T-helper 2 cell treated with Interferon-gamma antibody and Interleukin-4, amounts not matched to agents 100 ng/mL and 5 ng/mL, for 36 hours (primary cell): ENCODE measurements around the gene PLXNB2. TPM values are rescaled to one million over a fixed set of nuclear protein-coding genes. Genes with fewer than 3 reads are reported as not detected.
"Not testable (repeated sequence)": the region's sequence is repeated elsewhere in the genome, so short reads cannot be mapped to it uniquely, and the experiment has no call there.

Source experiments
- intact Hi-C: fragments of 100-400 bp; cut with micrococcal nuclease; formaldehyde crosslinking; loops from one replicate; pipeline ENCODE4 v1.15.1; 2023
- total RNA-seq: library from RNA; stranded (reverse); gene quantifications from 2 replicates; pipeline ENCODE4 v1.2.3, GENCODE V29; 2022

Gene PLXNB2
- total RNA-seq, result 10.1 and 11.0 TPM in 2 replicates

GRCh38 chr22:50306753-50307749 is at the start of gene PLXNB2:
PLXNB2 (minus strand) TSS chr22:50307646; CDS start chr22:50290584, 17,062 bp downstream.
- intact Hi-C loops, result no loop called here

- intact Hi-C loops, result no loop called here
These were observed 49.8 kb upstream of the PLXNB2 start for GRCh38 chr22:50357222-50357621.

GRCh38 chr22:50356186-50356585 is 48.7 kb upstream of the PLXNB2 start:
- intact Hi-C loops, result no loop called here

GRCh38 chr22:50348058-50348457 is 40.6 kb upstream of the PLXNB2 start:
- intact Hi-C loops, result no loop called here

- intact Hi-C loops, result no loop called here
These were observed 39.7 kb upstream of the PLXNB2 start for GRCh38 chr22:50347157-50347556.

- intact Hi-C loops, result no loop called here
These were observed 39.0 kb upstream of the PLXNB2 start for GRCh38 chr22:50346470-50346869.

GRCh38 chr22:50343541-50343935 is 36.1 kb upstream of the PLXNB2 start:
- intact Hi-C loops, result loop anchor here (2.0 to 5.0 kb wide), 4 partner anchors 29 to 279 kb away; partner anchors contain the start of gene TUBGCP6

- intact Hi-C loops, result loop anchor here (1.0 to 5.0 kb wide), 7 partner anchors 28 to 279 kb away; partner anchors contain the start of genes HDAC10, NCAPH2 and TUBGCP6
These were observed 35.5 kb upstream of the PLXNB2 start, which contains the start of gene PPP6R2 for GRCh38 chr22:50342651-50343540. PPP6R2 (plus strand) TSS chr22:50343327; CDS start chr22:50393909, 50,582 bp downstream.

- intact Hi-C loops, result loop anchor here (1.0 to 5.0 kb wide), 7 partner anchors 27 to 280 kb away; partner anchors contain the start of genes HDAC10, NCAPH2 and TUBGCP6
These were observed 34.7 kb upstream of the PLXNB2 start for GRCh38 chr22:50341977-50342650.

GRCh38 chr22:50339945-50340879 is 32.8 kb upstream of the PLXNB2 start:
- intact Hi-C loops, result loop anchor here (5.0 kb wide), 2 partner anchors 132 to 282 kb away; no protein-coding TSS in a partner anchor

GRCh38 chr22:50338860-50339462 is 31.5 kb upstream of the PLXNB2 start:
- intact Hi-C loops, result no loop called here

- intact Hi-C loops, result no loop called here
These were observed 30.7 kb upstream of the PLXNB2 start for GRCh38 chr22:50338042-50338573.

GRCh38 chr22:50337262-50338041 is 30.0 kb upstream of the PLXNB2 start:
- intact Hi-C loops, result no loop called here

GRCh38 chr22:50334433-50334832 is 27.0 kb upstream of the PLXNB2 start:
- intact Hi-C loops, result not testable (repeated sequence)

GRCh38 chr22:50329236-50329635 is 21.8 kb upstream of the PLXNB2 start:
- intact Hi-C loops, result loop anchor here (5.0 kb wide), 1 partner anchor 77 kb away; the partner anchor contains the start of gene HDAC10

GRCh38 chr22:50327711-50328019 is 20.2 kb upstream of the PLXNB2 start:
- intact Hi-C loops, result loop anchor here (2.0 to 5.0 kb wide), 2 partner anchors 57 to 75 kb away; partner anchors contain the start of genes HDAC10 and MAPK11

- intact Hi-C loops, result loop anchor here (2.0 to 5.0 kb wide), 2 partner anchors 56 to 75 kb away; partner anchors contain the start of genes HDAC10 and MAPK11
These were observed 19.7 kb upstream of the PLXNB2 start, which contains the start of gene DENND6B for GRCh38 chr22:50326956-50327710. DENND6B (minus strand) TSS chr22:50327012; CDS start chr22:50326988, 24 bp downstream.
